GM12874 (cell line): ENCODE data around the gene CMKLR1.
A peak's percentile ranks its signal among the peaks of the same experiment; 100 is the strongest.

ENCODE experiments used
- TF ChIP-seq, protein P1 (sequence below): IDR thresholded peaks from 2 replicates; pipeline ENCODE4 v1.5.1; 2011; ENCODE audit warnings: low read depth, mild to moderate bottlenecking, control low read depth, low read length, moderate library complexity; ENCODE audit not compliant: insufficient read depth

Gene CMKLR1

DNA sequence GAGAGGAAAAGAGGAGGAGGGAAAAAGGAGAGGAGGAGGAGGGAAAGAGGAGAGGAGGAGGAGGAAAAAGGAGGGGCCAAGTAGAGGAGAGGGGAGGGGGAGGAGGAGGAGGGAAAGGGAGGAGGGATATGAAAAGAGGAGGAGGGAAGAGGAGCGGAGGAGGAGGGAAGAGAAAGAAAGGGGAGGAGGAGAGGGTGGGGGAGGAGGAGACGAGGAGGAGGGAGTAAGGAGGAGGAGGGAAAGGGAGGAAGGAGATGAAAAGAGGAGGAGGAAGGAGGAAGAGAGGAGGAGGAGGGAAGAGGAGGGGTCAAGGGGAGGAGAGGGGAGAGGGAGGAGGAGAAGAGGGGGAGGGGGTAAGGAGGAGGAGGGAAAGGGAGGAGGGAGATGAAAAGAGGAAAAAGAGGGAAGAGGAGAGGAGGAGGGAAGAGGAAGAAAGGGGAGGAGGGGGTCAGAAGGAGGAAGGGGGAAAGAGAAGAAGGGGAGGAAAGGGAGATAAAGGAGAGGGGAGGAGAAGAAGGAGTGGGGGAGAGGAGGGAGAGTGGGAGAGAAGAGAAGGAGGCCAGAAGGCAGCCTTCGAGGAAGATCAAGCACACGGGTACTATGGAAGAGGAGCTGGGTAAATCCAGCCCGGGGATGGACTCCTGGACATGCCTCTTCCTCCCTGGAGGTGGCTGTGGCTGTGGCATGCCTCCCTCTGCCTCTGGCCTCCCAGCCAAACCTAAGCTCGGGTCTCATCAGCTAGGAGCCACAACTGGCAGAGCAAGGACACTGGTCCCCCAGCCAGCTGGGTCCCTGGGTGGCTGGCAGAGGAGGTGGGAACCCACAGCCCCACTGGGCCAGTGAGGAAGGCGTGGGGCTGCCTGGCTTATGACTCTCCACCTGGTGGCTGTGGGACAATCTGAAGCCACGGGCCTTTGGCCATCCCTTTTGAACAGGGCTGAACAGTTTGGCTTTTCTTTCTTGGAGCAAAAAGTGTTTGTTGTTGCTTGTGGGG, 3.0 kb upstream of the CMKLR1 start:
- TF ChIP-seq, protein P1, sequence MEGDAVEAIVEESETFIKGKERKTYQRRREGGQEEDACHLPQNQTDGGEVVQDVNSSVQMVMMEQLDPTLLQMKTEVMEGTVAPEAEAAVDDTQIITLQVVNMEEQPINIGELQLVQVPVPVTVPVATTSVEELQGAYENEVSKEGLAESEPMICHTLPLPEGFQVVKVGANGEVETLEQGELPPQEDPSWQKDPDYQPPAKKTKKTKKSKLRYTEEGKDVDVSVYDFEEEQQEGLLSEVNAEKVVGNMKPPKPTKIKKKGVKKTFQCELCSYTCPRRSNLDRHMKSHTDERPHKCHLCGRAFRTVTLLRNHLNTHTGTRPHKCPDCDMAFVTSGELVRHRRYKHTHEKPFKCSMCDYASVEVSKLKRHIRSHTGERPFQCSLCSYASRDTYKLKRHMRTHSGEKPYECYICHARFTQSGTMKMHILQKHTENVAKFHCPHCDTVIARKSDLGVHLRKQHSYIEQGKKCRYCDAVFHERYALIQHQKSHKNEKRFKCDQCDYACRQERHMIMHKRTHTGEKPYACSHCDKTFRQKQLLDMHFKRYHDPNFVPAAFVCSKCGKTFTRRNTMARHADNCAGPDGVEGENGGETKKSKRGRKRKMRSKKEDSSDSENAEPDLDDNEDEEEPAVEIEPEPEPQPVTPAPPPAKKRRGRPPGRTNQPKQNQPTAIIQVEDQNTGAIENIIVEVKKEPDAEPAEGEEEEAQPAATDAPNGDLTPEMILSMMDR = no peak

GRCh38 chr12:108341356-108341755, 2.2 kb upstream of the CMKLR1 start:
- TF ChIP-seq, protein P1 = no peak

- TF ChIP-seq, protein P1 = no peak
These were observed 926 bp upstream of the CMKLR1 start for GRCh38 chr12:108340037-108340436.

GRCh38 chr12:108337235-108338223, 1.6 kb downstream of the CMKLR1 start:
- TF ChIP-seq, protein P1 = peak; percentile 65

DNA sequence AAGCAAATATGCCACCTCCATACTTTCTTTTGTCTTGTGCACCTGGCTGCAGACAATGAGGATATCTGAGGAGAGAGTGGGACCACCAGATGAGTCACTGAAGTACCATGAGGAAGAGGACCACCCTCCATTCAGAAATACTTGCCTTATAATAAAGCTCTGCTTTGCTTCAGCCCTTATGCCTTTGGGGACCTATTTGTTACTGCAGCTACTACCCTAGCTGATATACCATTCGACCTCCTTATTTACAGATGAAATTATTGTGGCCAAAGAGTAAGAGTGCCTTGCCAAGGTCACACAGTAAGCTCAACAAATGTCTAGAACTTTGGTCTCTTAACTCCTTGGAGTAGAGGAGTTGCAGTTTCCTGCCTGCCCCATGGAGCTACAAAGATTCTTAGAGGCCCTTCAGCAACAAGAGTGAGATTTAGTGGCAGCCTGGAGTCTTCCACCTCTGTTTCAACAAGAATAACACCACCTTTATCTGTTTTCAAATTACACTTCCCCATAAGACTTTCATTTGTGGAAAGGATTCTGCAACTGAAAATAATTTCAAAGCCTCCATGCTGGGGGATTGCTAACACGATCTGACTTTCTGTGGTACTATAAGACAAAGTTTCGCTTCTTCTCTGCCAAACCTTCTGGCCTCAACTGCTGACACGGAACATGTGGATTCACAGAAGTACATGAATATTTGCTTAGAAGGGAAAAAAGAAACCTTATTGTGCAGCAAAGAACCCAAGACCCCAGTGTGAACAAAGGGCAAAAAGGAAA, 3.6 kb downstream of the CMKLR1 start:
- TF ChIP-seq, protein P1 = no peak

GRCh38 chr12:108333898-108334699, 5.0 kb downstream of the CMKLR1 start:
- TF ChIP-seq, protein P1 = no peak
